ENCODE results near the gene TRAIP.

GRCh38 chr3:49903451-49904424 lies 47.4 kb upstream of the TRAIP start, which contains the start of gene MST1R:
- peak in 2 of 6 experiments; percentile 8 to 42 for TF ChIP-seq CTCF (IDR thresholded peaks at IDR 0.05)
- peak in 3 of 4 donors; percentile 54 to 84 (median 58) for TF ChIP-seq POLR2A (IDR thresholded peaks at IDR 0.05)
